H9 (cell line): Measurements from ENCODE around the gene IFT27. TPM values are rescaled to one million over a fixed set of nuclear protein-coding genes. Genes with fewer than 3 reads are reported as not detected.

Experiments used
- DNase-seq: peaks from one replicate; pipeline ENCODE4 v3.0.0-alpha.2; 2017
- H2AFZ ChIP-seq: one replicate; pipeline ENCODE4 v1.6.1; 2013; ENCODE audit warnings: mild to moderate bottlenecking, low read length, control low read depth, moderate library complexity
- H2AK5ac ChIP-seq: 2 replicates; pipeline ENCODE4 v1.6.1; 2013; ENCODE audit warnings: low read length, control low read depth, mixed read lengths; ENCODE audit not compliant: insufficient read length
- H2BK120ac ChIP-seq: one replicate; pipeline ENCODE4 v1.6.1; 2013; ENCODE audit warnings: low read depth, mild to moderate bottlenecking, low read length, control low read depth, inconsistent platforms; ENCODE audit not compliant: poor library complexity, severe bottlenecking
- H2BK12ac ChIP-seq: 2 replicates; pipeline ENCODE4 v1.6.1; 2013; ENCODE audit warnings: low read length, control low read depth, mixed read lengths, low read depth; ENCODE audit not compliant: insufficient read length
- H2BK15ac ChIP-seq: 2 replicates; pipeline ENCODE4 v1.6.1; 2013; ENCODE audit warnings: low read depth, low read length, control low read depth
- H2BK20ac ChIP-seq: one replicate; pipeline ENCODE4 v1.6.1; 2013; ENCODE audit warnings: low read depth, mild to moderate bottlenecking, low read length, control low read depth, inconsistent platforms; ENCODE audit not compliant: poor library complexity, severe bottlenecking
- H2BK5ac ChIP-seq: 2 replicates; pipeline ENCODE4 v1.6.1; 2013; ENCODE audit warnings: low read length, control low read depth, mixed read lengths; ENCODE audit not compliant: insufficient read length
- H3K14ac ChIP-seq: 2 replicates; pipeline ENCODE4 v1.6.1; 2013; ENCODE audit warnings: low read length, control low read depth; ENCODE audit not compliant: insufficient read depth
- H3K18ac ChIP-seq: 2 replicates; pipeline ENCODE4 v1.6.1; 2013; ENCODE audit warnings: low read depth, mild to moderate bottlenecking, mixed read lengths, low read length, control low read depth; ENCODE audit not compliant: insufficient read length
- H3K23ac ChIP-seq: 2 replicates; pipeline ENCODE4 v1.6.1; 2013; ENCODE audit warnings: low read length, control low read depth, mixed read lengths, low read depth; ENCODE audit not compliant: insufficient read length
- H3K23me2 ChIP-seq: 2 replicates; pipeline ENCODE4 v1.6.1; 2013; ENCODE audit warnings: low read depth, mild to moderate bottlenecking, mixed read lengths, low read length, control low read depth; ENCODE audit not compliant: insufficient read length, poor library complexity, severe bottlenecking
- H3K27ac ChIP-seq: 2 replicates; pipeline ENCODE4 v1.5.1; 2013; ENCODE audit warnings: low read length, control low read depth, mixed read lengths, low read depth; ENCODE audit not compliant: insufficient read length
- H3K27me3 ChIP-seq: 2 replicates; pipeline ENCODE4 v1.6.1; 2013; ENCODE audit warnings: low read length, control low read depth, inconsistent platforms; ENCODE audit not compliant: insufficient read depth
- H3K4ac ChIP-seq: 2 replicates; pipeline ENCODE4 v1.6.1; 2013; ENCODE audit warnings: low read depth, mild to moderate bottlenecking, control low read depth, inconsistent platforms, low read length, moderate library complexity
- H3K4me1 ChIP-seq: 2 replicates; pipeline ENCODE4 v1.6.1; 2013; ENCODE audit warnings: low read length, control low read depth, inconsistent platforms; ENCODE audit not compliant: insufficient read depth
- H3K4me2 ChIP-seq: 2 replicates; pipeline ENCODE4 v1.6.1; 2013; ENCODE audit warnings: low read length, control low read depth, mixed read lengths; ENCODE audit not compliant: insufficient read length, insufficient read depth
- H3K56ac ChIP-seq: 2 replicates; pipeline ENCODE4 v1.6.1; 2013; ENCODE audit warnings: low read depth, mild to moderate bottlenecking, mixed read lengths, low read length, control low read depth; ENCODE audit not compliant: insufficient read length
- H3K79me1 ChIP-seq: 2 replicates; pipeline ENCODE4 v1.6.1; 2013; ENCODE audit warnings: low read depth, mild to moderate bottlenecking, moderate library complexity, low read length, control low read depth, inconsistent platforms; ENCODE audit not compliant: insufficient read depth, poor library complexity, severe bottlenecking
- H3K79me2 ChIP-seq: 2 replicates; pipeline ENCODE4 v1.6.1; 2013; ENCODE audit warnings: low read length, control low read depth, inconsistent platforms; ENCODE audit not compliant: insufficient read depth
- H3K9ac ChIP-seq: 2 replicates; pipeline ENCODE4 v1.6.1; 2013; ENCODE audit warnings: low read length, control low read depth, mixed read lengths; ENCODE audit not compliant: insufficient read length; ENCODE audit errors: extremely low read depth
- H3K9me3 ChIP-seq: one replicate; pipeline ENCODE4 v1.6.1; 2013; ENCODE audit warnings: low read depth, low read length, inconsistent platforms; ENCODE audit not compliant: control insufficient read depth
- H3T11ph ChIP-seq: one replicate; pipeline ENCODE4 v1.6.1; 2013; ENCODE audit warnings: mild to moderate bottlenecking, low read length, control low read depth, inconsistent platforms
- H4K20me1 ChIP-seq: one replicate; pipeline ENCODE4 v1.6.1; 2013; ENCODE audit not compliant: control insufficient read depth, insufficient read length, insufficient read depth
- H4K5ac ChIP-seq: 2 replicates; pipeline ENCODE4 v1.6.1; 2013; ENCODE audit warnings: low read depth, mild to moderate bottlenecking, mixed read lengths, low read length, control low read depth; ENCODE audit not compliant: insufficient read length
- H4K8ac ChIP-seq: replicated peaks from 2 replicates; pipeline ENCODE4 v1.6.1; 2013; ENCODE audit warnings: low read length, control low read depth, mixed read lengths, low read depth; ENCODE audit not compliant: insufficient read length
- H4K91ac ChIP-seq: 2 replicates; pipeline ENCODE4 v1.6.1; 2013; ENCODE audit warnings: low read depth, mild to moderate bottlenecking, moderate library complexity, mixed read lengths, low read length, control low read depth; ENCODE audit not compliant: insufficient read length
- H3K27ac Mint-ChIP-seq, 3 experiments: 2 replicates in 2 of 3; 3 replicates in 1 of 3; pipeline ENCODE4 v1.8.0; 2020 to 2021; ENCODE audit warnings: mixed read lengths in 3 of 3, mild to moderate bottlenecking in 1 of 3, moderate library complexity in 1 of 3
- H3K27me3 Mint-ChIP-seq: 2 replicates; pipeline ENCODE4 v1.8.0; 2021; ENCODE audit warnings: low read depth, mild to moderate bottlenecking, moderate library complexity, mixed read lengths
- H3K36me3 Mint-ChIP-seq, 3 experiments: 2 replicates in 2 of 3; 3 replicates in 1 of 3; pipeline ENCODE4 v1.8.0; 2020 to 2021; ENCODE audit warnings: low read depth in 3 of 3, mixed read lengths in 3 of 3; ENCODE audit not compliant: insufficient read depth in 1 of 3
- H3K4me1 Mint-ChIP-seq, 2 experiments: 2 replicates each; pipeline ENCODE4 v1.8.0; 2020; ENCODE audit warnings: mixed read lengths in 2 of 2
- H3K4me3 Mint-ChIP-seq, 2 experiments: 2 replicates in 1 of 2; 3 replicates in 1 of 2; pipeline ENCODE4 v1.8.0; 2020 to 2021; ENCODE audit warnings: mild to moderate bottlenecking in 2 of 2, mixed read lengths in 2 of 2, moderate library complexity in 1 of 2
- H3K9me3 Mint-ChIP-seq, 2 experiments: 2 replicates in 1 of 2; 3 replicates in 1 of 2; pipeline ENCODE4 v1.8.0; 2020; ENCODE audit warnings: mild to moderate bottlenecking in 2 of 2, mixed read lengths in 2 of 2, moderate library complexity in 1 of 2
- WGBS: extraction: QIAGEN DNeasy Blood & Tissue Kit; methylation state at CpG from one replicate; pipeline ENCODE4 v1.1.7; 2013; ENCODE audit warnings: missing lambda C conversion rate, low lambda C conversion rate, mixed read lengths; ENCODE audit not compliant: insufficient read length; ENCODE audit errors: extremely low coverage; 5-methylcytosine and 5-hydroxymethylcytosine counted together
- total RNA-seq: library from RNA; stranded (reverse); gene quantifications from 2 replicates; pipeline ENCODE4 v1.2.1, GENCODE V29; 2021
- TF ChIP-seq, protein P1 (sequence below): fragments of 200-600 bp; sonication (generic); conservative IDR thresholded peaks from 3 replicates; pipeline ENCODE4 v1.8.0; 2021; ENCODE audit warnings: antibody characterized with exemption, mild to moderate bottlenecking

The IFT27 gene
- total RNA-seq, 1 experiment from 2014 or later = 43.4 TPM

DNA sequence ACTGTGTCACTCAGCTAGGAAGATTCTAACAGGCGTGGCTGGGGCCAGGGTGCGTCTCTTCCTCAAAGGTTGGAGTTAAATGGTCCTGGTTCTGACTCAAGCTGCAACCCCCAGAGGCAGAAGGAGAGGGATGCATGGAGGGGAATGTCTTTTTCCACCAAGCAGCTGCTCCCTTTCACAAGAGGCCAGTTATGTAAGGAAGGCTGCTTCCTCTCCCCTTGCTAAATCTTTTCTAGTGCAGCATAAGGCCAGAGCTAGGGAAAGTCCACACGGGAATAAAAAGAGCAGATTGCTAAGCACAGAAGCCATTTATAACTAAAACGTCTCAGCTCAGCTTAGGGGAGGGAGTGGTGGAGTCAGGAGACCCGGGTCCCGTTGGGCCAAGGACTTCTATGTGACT, 30.9 kb upstream of the IFT27 start:
- Histone ChIP-seq H3K79me1 (no peaks in the 10 kb centered on the region), H4K20me1 (no peaks in the 10 kb centered on the region), H3K23me2 (no peaks in the 10 kb centered on the region), H3T11ph (no peak overlapping the region), H3K18ac (no peak overlapping the region), H3K9me3 (no peaks in the 10 kb centered on the region), H3K79me2 (no peaks in the 10 kb centered on the region), H3K9ac (no peak overlapping the region), H2BK12ac (no peak overlapping the region), H2AFZ (no peak overlapping the region), H2AK5ac (no peak overlapping the region), H3K4me1 (no peaks in the 10 kb centered on the region), H3K27ac (no peak overlapping the region), H3K4ac (no peak overlapping the region), H3K27me3 (no peaks in the 10 kb centered on the region), H2BK120ac (no peak overlapping the region), H4K8ac (no peak overlapping the region), H3K56ac (no peak overlapping the region), H2BK5ac (no peak overlapping the region), H2BK20ac (no peak overlapping the region), H4K91ac (no peak overlapping the region), H4K5ac (no peak overlapping the region), H3K23ac (no peak overlapping the region), H3K14ac (no peak overlapping the region), H2BK15ac (no peak overlapping the region), H3K4me2 (no peak overlapping the region)
- Mint-ChIP-seq H3K4me3 (no peak overlapping the region), H3K27me3 (peaks cover 27% of the 10 kb centered on the region), H3K27ac (no peak overlapping the region; a peak in 1 of 7 replicates), H3K9me3 (no peaks in the 10 kb centered on the region), H3K36me3 (no peaks in the 10 kb centered on the region), H3K4me1 (peaks cover 16 to 24% of the 10 kb centered on the region in 2 experiments)
- TF ChIP-seq, protein P1, sequence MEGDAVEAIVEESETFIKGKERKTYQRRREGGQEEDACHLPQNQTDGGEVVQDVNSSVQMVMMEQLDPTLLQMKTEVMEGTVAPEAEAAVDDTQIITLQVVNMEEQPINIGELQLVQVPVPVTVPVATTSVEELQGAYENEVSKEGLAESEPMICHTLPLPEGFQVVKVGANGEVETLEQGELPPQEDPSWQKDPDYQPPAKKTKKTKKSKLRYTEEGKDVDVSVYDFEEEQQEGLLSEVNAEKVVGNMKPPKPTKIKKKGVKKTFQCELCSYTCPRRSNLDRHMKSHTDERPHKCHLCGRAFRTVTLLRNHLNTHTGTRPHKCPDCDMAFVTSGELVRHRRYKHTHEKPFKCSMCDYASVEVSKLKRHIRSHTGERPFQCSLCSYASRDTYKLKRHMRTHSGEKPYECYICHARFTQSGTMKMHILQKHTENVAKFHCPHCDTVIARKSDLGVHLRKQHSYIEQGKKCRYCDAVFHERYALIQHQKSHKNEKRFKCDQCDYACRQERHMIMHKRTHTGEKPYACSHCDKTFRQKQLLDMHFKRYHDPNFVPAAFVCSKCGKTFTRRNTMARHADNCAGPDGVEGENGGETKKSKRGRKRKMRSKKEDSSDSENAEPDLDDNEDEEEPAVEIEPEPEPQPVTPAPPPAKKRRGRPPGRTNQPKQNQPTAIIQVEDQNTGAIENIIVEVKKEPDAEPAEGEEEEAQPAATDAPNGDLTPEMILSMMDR = no peak
- no peak for DNase-seq
- WGBS = no CpG with 5 or more reads among the region's 6 CpGs
